AG04449 (cell line): Measurements from ENCODE around the gene WDFY4.

Experiments
- CTCF ChIA-PET: fragments of 350-600 bp; formaldehyde crosslinking; extraction: SDS; loops from one replicate; lab custom pipeline; 2021; ENCODE audit warnings: antibody characterized with exemption; lab: Yijun Ruan, JAX
- POLR2A ChIA-PET: fragments of 400-600, 350-600 bp; formaldehyde crosslinking; extraction: SDS; loops from one replicate; lab custom pipeline; 2020; ENCODE audit warnings: antibody characterized with exemption, inconsistent platforms; lab: Yijun Ruan, JAX
- DNase-seq: peaks from one replicate; pipeline ENCODE4 v3.0.0-alpha.2; 2010; ENCODE audit warnings: low read depth, low spot score
- H3K4me3 ChIP-seq: 2 replicates; pipeline ENCODE4 v1.5.1; 2011; ENCODE audit warnings: low read depth, mild to moderate bottlenecking, control low read depth, low read length
- TF ChIP-seq, protein P1 (sequence below): IDR thresholded peaks from one replicate; pipeline ENCODE4 v1.5.1; 2011; ENCODE audit warnings: mild to moderate bottlenecking, moderate library complexity, low read length, control low read depth, inconsistent platforms; ENCODE audit not compliant: insufficient read depth; ENCODE audit errors: missing control alignments

Gene WDFY4

DNA sequence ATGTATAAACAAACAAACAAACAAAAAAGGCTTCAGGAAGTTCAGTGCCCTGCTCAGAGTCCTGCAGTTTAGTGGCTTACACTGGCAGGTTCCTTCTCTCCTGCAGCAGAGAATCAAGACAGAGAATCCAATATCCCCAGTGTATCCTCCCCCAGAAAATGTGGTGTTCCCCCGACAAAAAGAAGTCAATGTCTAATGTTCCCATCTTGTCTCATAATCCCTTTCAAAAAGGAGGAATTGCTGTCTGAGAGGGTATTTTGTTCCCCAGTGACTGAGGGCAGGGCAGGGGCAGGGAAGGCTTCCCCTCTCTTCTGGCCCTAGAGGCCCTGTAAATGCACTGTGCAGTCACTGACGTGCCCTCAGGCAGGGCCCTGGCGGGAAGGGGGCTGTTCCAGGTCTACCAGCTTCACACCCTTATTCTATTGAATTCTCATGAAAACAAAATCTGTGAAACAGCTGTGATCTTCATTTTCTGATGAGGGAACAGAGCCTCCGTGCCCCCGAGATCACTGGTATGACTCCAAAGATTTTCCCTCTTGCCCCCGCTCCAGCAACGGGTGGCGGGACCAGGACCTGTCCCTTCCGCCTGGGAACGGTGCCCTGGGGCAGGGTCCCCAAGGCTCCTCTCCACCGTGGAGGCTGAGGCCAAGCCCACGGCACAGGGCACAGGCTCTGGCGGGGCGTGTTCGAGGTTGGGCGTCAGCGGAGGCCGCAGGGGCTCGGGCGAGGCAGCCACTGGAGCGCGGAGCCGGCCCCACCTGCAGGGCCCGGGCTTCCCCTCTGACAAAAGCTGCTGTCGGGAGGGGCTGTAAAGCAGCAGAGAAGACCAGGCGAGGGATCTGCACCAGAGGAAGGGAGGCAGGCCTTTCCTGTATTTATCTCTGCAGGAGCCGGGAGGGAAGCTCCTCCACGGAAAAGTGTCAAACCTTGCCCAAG lies 13.4 kb upstream of the WDFY4 start:
- no peak overlapping the region; the same call in 1 of the 2 replicates for H3K4me3 ChIP-seq
- CTCF ChIA-PET, result interaction anchor here (2.1 kb wide), 1 partner anchor 15 kb away, joined by 11 read pairs; no protein-coding TSS in a partner anchor
- no peak for DNase-seq
- POLR2A ChIA-PET, result no interaction called here
- TF ChIP-seq, protein P1, sequence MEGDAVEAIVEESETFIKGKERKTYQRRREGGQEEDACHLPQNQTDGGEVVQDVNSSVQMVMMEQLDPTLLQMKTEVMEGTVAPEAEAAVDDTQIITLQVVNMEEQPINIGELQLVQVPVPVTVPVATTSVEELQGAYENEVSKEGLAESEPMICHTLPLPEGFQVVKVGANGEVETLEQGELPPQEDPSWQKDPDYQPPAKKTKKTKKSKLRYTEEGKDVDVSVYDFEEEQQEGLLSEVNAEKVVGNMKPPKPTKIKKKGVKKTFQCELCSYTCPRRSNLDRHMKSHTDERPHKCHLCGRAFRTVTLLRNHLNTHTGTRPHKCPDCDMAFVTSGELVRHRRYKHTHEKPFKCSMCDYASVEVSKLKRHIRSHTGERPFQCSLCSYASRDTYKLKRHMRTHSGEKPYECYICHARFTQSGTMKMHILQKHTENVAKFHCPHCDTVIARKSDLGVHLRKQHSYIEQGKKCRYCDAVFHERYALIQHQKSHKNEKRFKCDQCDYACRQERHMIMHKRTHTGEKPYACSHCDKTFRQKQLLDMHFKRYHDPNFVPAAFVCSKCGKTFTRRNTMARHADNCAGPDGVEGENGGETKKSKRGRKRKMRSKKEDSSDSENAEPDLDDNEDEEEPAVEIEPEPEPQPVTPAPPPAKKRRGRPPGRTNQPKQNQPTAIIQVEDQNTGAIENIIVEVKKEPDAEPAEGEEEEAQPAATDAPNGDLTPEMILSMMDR, result no peak

DNA sequence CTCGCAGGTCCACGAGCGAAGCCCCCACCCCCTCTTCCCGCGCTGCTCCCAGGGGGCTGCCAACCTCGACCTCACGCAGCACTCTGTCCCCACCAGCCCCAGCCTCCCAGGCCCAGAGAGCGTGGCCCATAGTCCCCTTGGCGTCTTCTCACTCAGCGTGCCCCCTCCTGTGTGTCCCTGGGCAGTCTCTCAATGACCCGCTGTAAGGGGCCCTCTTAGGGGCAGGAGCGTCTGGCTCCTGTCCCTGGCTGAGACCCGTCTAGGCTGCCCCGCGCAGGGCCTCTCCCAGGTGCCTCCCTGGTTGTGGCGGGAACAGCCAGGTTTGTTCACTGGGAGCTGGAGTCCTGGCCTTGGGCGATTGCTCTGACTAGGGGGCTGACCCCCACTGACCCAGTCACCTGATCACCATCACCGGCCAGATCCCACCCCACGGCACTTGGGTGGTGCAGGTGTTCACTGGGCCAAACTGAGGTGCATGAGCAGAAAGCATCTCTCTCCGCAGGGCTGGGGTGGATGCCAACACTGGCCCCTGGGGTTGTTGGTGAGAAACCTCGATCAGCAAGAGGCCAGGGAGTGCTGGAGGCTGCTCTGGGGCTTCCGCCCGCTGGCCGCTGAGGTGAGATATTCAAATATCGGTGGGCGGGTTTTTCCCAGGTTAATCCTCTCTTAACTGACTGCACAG lies 12.6 kb upstream of the WDFY4 start:
- DNase-seq, result no peak
- TF ChIP-seq, protein P1, result no peak
- CTCF ChIA-PET, result interaction anchor here (2.1 kb wide), 1 partner anchor 15 kb away, joined by 11 read pairs; no protein-coding TSS in a partner anchor
- POLR2A ChIA-PET, result no interaction called here
- no peak overlapping the region for H3K4me3 ChIP-seq

- POLR2A ChIA-PET, result no interaction called here
- CTCF ChIA-PET, result interaction anchor here (2.1 kb wide), 1 partner anchor 16 kb away, joined by 11 read pairs; no protein-coding TSS in a partner anchor
- TF ChIP-seq, protein P1, result no peak
- no peak for DNase-seq
- H3K4me3 ChIP-seq, result no peak overlapping the region
These were observed 11.9 kb upstream of the WDFY4 start for GRCh38 chr10:48672596-48673265.

DNA sequence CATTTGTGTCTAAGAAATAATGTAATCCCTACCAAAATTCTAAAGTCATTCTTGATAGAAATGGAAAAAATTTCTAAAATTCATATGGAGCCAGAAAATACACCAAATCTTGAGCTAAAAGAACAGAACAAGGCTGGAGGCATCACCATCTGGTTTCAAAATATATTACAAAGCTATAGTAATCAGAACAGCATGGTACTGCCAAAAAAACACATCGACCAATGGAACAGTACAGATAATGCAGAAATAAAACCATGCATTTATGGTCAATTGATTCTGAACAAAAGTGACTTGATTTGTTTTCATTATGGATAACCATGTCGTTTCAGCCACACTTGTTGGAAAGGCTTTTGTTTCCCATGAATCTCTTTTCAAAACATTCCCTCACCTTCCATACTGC lies 7.0 kb upstream of the WDFY4 start:
- TF ChIP-seq, protein P1, result no peak
- DNase-seq, result no peak
- ChIA-PET CTCF (interaction anchor here (1.3 to 2.0 kb wide), 2 partner anchors 19 to 21 kb away, joined by 6 read pairs; no protein-coding TSS in a partner anchor), POLR2A (no interaction called here)
- no peak overlapping the region for H3K4me3 ChIP-seq

- no peak for DNase-seq
- no peak overlapping the region for H3K4me3 ChIP-seq
- POLR2A ChIA-PET, result no interaction called here
- TF ChIP-seq, protein P1, result no peak
- CTCF ChIA-PET, result interaction anchor here (2.0 kb wide), 1 partner anchor 20 kb away, joined by 6 read pairs; no protein-coding TSS in a partner anchor
These were observed 6.6 kb upstream of the WDFY4 start for GRCh38 chr10:48678041-48678440.

DNA sequence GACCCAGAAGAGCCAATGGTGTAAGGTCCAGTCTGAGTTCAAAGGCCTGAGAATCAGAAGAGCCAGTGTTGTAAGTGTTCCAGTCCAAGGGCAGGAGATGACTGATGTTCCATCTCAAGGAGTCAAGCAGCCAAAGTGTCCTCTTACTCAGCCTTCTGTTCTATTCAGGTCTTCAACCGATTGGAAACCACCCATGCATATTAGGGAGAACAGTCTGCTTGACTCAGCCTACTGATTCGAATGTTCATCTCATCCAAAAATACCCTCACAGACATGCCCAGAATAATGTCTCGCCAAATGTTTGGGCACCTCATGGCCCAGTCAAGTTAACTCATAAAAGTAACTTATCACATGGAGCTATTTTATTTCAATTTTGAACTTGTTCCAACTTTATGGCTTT lies 2.9 kb upstream of the WDFY4 start:
- TF ChIP-seq, protein P1, result no peak
- CTCF ChIA-PET, result no interaction called here
- H3K4me3 ChIP-seq, result no peak overlapping the region
- POLR2A ChIA-PET, result interaction anchor here (0.7 kb wide), 1 partner anchor 75 kb away, joined by 3 read pairs; no protein-coding TSS in a partner anchor
- no peak for DNase-seq
